HEK293 (cell line): ENCODE results near the gene PACSIN2.

Experiments
- CTCF ChIP-seq: fragments of 450-650 bp; formaldehyde crosslinking; IDR thresholded peaks from 2 replicates; pipeline ENCODE4 v1.5.1; 2016; ENCODE audit warnings: missing biosample characterization, missing genetic modification characterization
- ZNF112 ChIP-seq: fragments of 450-650 bp; formaldehyde crosslinking; IDR thresholded peaks from 2 replicates; pipeline ENCODE4 v1.5.0; 2017; ENCODE audit warnings: missing biosample characterization, missing genetic modification characterization

- TF ChIP-seq CTCF (tag by site-specific recombination), result no peak
- no peak for TF ChIP-seq ZNF112 (tag by site-specific recombination)
Measured at GRCh38 chr22:43042101-43042780, 27.3 kb upstream of the PACSIN2 start.
